Liver (tissue), 3 donors: ENCODE results near the gene RIMBP2.

Source experiments
- CTCF ChIP-seq: fragments of 150-350 bp; IDR thresholded peaks from 2 replicates; pipeline ENCODE4 v1.5.1; 2017; ENCODE audit warnings: improper control_type of control experiment, low read depth, low read length; ENCODE audit not compliant: missing input control
- EGR1 ChIP-seq, 2 donors: IDR thresholded peaks; 2 replicates each; pipeline ENCODE4 v1.6.1; 2016 to 2018; ENCODE audit warnings: antibody characterized with exemption in 2 of 2, low read depth in 2 of 2
- FOXA1 ChIP-seq: IDR thresholded peaks from 2 replicates; pipeline ENCODE4 v1.6.1; 2016; ENCODE audit warnings: antibody characterized with exemption
- GABPA ChIP-seq, 2 donors: IDR thresholded peaks in 1 of 2; conservative IDR thresholded peaks in 1 of 2; 2 replicates each; pipeline ENCODE4 v1.6.1; 2016; ENCODE audit warnings: antibody characterized with exemption in 2 of 2, mild to moderate bottlenecking in 1 of 2, moderate library complexity in 1 of 2
- JUND ChIP-seq, 2 donors: IDR thresholded peaks; 2 replicates each; pipeline ENCODE4 v1.6.1; 2016; ENCODE audit warnings: antibody characterized with exemption in 2 of 2
- RAD21 ChIP-seq, 2 donors: IDR thresholded peaks; 2 replicates each; pipeline ENCODE4 v1.6.1; 2016; ENCODE audit warnings: antibody characterized with exemption in 2 of 2, mild to moderate bottlenecking in 2 of 2
- RXRA ChIP-seq, 2 donors: IDR thresholded peaks; 2 replicates each; pipeline ENCODE4 v1.6.1; 2017 to 2018; ENCODE audit warnings: antibody characterized with exemption in 2 of 2, mild to moderate bottlenecking in 1 of 2
- SP1 ChIP-seq: IDR thresholded peaks from 2 replicates; pipeline ENCODE4 v1.6.1; 2018; ENCODE audit warnings: antibody characterized with exemption, mild to moderate bottlenecking
- TAF1 ChIP-seq: conservative IDR thresholded peaks from 2 replicates; pipeline ENCODE4 v1.6.1; 2016; ENCODE audit warnings: antibody characterized with exemption, mild to moderate bottlenecking
- YY1 ChIP-seq: IDR thresholded peaks from 2 replicates; pipeline ENCODE4 v1.6.1; 2016; ENCODE audit warnings: antibody characterized with exemption, mild to moderate bottlenecking
- TF ChIP-seq, protein P1 (sequence below): IDR thresholded peaks from 2 replicates; pipeline ENCODE4 v1.6.1; 2016; ENCODE audit warnings: antibody characterized with exemption, mild to moderate bottlenecking
- TF ChIP-seq, protein P2 (sequence below): IDR thresholded peaks from 2 replicates; pipeline ENCODE4 v1.6.1; 2016; ENCODE audit warnings: antibody characterized with exemption
- TF ChIP-seq, protein P3 (sequence below): IDR thresholded peaks from 2 replicates; pipeline ENCODE4 v1.6.1; 2016; ENCODE audit warnings: antibody characterized with exemption
- TF ChIP-seq, protein P4 (sequence below): IDR thresholded peaks from 2 replicates; pipeline ENCODE4 v1.6.1; 2016; ENCODE audit warnings: antibody characterized with exemption
- donor health status: healthy.
- donor health status: healthy.

DNA sequence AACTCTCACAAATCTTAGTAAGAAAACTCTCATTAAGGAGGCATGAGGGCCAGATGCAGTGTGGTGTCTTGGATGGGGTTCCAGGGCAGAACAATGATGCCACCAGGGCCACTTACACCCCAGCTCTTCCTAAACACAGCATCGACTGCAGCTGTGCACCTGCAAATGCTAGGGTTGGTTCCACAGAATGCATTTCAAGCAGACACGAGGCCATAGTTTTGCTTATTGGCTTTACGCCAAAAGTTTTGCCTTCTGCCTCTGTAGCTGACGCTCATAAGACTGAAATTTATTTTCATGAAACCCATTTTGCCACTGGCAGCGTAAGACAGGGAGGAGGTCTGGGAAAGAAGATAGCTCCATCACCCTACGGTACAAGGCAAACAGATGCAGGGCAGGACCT is 179.0 kb downstream of the RIMBP2 start:
- TF ChIP-seq RXRA (IDR thresholded peaks at IDR 0.05) (no peak), CTCF (no peak), TAF1 (no peak), EGR1 (IDR thresholded peaks at IDR 0.05; ENCODE audit: low read depth in 2 of 2) (no peak), RAD21 (IDR thresholded peaks at IDR 0.05) (no peak), SP1 (no peak), GABPA (IDR thresholded peaks at IDR 0.05 in 1 of 2, conservative IDR thresholded peaks at IDR 0.05 in 1 of 2) (no peak), YY1 (no peak), FOXA1 (no peak), JUND (IDR thresholded peaks at IDR 0.05) (no peak)
- TF ChIP-seq, protein P1, sequence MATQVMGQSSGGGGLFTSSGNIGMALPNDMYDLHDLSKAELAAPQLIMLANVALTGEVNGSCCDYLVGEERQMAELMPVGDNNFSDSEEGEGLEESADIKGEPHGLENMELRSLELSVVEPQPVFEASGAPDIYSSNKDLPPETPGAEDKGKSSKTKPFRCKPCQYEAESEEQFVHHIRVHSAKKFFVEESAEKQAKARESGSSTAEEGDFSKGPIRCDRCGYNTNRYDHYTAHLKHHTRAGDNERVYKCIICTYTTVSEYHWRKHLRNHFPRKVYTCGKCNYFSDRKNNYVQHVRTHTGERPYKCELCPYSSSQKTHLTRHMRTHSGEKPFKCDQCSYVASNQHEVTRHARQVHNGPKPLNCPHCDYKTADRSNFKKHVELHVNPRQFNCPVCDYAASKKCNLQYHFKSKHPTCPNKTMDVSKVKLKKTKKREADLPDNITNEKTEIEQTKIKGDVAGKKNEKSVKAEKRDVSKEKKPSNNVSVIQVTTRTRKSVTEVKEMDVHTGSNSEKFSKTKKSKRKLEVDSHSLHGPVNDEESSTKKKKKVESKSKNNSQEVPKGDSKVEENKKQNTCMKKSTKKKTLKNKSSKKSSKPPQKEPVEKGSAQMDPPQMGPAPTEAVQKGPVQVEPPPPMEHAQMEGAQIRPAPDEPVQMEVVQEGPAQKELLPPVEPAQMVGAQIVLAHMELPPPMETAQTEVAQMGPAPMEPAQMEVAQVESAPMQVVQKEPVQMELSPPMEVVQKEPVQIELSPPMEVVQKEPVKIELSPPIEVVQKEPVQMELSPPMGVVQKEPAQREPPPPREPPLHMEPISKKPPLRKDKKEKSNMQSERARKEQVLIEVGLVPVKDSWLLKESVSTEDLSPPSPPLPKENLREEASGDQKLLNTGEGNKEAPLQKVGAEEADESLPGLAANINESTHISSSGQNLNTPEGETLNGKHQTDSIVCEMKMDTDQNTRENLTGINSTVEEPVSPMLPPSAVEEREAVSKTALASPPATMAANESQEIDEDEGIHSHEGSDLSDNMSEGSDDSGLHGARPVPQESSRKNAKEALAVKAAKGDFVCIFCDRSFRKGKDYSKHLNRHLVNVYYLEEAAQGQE = no peak
- TF ChIP-seq, protein P2, sequence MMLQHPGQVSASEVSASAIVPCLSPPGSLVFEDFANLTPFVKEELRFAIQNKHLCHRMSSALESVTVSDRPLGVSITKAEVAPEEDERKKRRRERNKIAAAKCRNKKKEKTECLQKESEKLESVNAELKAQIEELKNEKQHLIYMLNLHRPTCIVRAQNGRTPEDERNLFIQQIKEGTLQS = no peak
- TF ChIP-seq, protein P3, sequence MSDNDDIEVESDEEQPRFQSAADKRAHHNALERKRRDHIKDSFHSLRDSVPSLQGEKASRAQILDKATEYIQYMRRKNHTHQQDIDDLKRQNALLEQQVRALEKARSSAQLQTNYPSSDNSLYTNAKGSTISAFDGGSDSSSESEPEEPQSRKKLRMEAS = no peak
- TF ChIP-seq, protein P4, sequence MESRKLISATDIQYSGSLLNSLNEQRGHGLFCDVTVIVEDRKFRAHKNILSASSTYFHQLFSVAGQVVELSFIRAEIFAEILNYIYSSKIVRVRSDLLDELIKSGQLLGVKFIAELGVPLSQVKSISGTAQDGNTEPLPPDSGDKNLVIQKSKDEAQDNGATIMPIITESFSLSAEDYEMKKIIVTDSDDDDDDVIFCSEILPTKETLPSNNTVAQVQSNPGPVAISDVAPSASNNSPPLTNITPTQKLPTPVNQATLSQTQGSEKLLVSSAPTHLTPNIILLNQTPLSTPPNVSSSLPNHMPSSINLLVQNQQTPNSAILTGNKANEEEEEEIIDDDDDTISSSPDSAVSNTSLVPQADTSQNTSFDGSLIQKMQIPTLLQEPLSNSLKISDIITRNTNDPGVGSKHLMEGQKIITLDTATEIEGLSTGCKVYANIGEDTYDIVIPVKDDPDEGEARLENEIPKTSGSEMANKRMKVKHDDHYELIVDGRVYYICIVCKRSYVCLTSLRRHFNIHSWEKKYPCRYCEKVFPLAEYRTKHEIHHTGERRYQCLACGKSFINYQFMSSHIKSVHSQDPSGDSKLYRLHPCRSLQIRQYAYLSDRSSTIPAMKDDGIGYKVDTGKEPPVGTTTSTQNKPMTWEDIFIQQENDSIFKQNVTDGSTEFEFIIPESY = no peak
